HG03196 (cell line): ENCODE results near the gene CRKL.

Experiments
- ATAC-seq: cut with Tn5 transposase; IDR thresholded peaks from one replicate; pipeline ENCODE4 v1.9.1; 2021; ENCODE audit not compliant: unreplicated experiment

CRKL gene

GRCh38 chr22:20980523-20980922 is 63.3 kb downstream of the CRKL start:
- ATAC-seq = no peak

DNA sequence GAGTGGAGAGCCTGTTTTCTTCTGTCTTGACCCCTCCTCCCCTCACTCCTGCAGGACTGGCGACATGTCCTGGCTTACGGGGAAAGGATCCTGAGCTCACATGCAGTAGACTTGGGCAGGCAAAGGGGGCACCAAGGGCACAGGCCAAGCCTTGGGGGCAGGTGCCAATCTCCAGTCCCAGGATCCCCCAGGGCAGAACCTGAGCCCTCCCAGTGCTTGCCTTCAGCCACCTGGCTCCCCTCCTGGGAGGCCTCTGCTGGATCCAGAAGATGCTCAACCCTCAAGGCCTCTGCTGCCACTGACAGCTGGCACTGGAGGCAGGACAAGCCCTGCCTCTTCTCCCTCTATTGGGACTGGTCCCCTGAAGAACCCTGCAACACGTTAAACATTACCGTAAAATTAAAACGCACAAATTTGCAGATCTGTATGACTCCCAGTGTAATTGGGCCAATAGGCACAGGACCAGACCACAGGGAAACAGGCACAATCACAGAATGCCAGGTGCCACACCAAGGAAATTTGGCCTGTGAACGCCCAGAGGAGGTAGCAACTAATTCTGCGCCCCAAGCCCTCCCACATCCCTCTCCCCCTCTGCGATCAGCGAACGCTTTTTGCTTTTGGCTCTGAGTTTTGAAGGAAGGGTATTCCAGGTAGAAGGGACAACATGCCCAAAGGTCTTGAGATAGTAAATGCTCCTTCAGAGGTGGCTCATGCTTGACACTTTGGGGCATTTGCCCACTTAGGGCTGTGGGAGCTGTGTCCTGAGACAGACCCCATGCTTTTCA is 63.9 kb downstream of the CRKL start:
- no peak for ATAC-seq

DNA sequence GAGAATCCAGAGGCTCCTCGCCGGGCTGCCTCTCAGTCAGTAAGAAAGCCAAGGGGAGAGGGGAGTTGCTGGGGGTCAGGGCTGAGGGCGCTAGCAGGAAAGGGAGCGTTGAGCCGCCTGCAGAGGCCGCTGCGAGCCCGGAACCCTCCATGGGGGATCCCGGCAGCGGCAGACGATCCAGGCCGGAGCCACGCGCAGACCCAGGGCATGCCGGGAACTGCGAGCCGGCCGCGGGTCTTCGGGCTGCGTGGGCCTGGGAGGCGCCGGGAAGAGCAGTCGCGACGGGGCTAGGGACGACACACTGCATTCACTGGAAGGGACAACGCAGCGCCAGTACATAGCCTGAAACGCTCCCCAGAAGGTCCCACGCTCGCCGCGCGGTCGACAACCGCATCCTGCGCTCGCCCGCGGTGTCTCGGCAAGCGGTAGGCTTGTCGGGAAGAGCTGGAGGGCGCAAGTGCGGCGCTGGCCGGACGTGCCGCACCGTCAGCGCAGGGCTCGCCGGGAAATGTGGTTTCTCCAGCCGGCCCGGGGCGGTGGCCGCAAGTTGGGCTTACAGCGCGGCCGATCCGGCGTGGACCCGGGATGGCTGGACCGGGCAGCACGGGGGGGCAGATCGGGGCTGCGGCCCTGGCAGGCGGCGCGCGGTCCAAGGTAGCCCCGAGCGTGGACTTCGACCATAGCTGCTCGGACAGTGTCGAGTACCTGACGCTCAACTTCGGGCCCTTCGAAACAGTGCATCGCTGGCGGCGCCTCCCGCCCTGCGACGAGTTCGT is 64.8 kb downstream of the CRKL start, which contains the start of gene LZTR1:
LZTR1 (plus strand) TSS at position 511 of the 776 bp plus-strand sequence; CDS start at position 586, 75 bp downstream.
- peak; percentile 78 for ATAC-seq

DNA sequence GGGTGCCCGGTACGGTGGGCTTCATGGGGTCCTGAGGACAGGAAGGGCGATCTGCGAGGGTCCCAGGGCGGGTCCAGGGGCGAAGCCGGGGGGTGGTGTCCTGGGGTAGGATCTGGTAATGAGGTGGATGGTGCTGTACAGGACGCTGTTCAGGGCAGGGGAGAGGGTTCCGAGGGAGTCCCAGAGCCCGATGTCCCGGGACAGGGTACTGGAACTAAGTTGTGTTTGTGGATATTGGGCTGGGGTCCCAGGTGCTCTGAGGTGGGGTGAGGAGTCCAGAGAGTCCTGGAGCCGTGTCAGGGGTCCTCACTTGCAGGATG is 65.3 kb downstream of the CRKL start:
- peak; percentile 26 for ATAC-seq

DNA sequence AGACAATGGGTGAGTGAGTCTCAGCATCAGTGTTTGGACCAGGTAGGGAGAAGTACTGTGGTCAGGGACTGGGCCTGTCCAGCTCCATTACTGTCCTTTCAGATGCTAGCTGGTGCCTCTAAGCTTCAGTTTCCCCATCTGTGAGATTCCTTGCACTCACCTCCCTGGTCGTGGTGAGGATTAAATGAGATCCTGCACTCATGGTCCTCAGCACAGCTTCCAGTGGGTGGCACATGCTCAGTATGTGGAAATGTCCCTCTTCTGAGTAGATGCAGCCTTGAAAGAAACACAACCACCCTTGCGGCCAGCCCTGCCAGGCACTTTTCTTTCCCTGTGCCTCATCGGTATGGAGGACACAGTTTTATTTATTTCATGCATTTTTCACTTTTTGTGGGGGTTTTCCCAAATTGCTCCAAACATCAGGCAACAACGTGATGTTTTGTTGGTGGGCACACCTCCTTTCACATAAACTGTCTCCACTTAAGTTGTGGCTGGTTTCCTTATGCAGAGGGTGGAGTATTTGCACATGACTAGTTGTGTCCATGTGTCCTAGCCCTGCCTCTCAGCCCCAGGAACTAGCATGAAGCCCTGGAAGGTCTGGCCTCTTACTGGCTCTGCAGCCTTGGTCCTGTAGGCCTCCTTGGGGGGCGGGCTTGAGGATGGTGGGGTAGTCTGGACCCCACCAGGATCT is 66.0 kb downstream of the CRKL start:
- ATAC-seq = no peak

GRCh38 chr22:20985720-20986119 is 68.5 kb downstream of the CRKL start:
- ATAC-seq = no peak

GRCh38 chr22:20986365-20986764 is 69.2 kb downstream of the CRKL start:
- ATAC-seq = no peak

DNA sequence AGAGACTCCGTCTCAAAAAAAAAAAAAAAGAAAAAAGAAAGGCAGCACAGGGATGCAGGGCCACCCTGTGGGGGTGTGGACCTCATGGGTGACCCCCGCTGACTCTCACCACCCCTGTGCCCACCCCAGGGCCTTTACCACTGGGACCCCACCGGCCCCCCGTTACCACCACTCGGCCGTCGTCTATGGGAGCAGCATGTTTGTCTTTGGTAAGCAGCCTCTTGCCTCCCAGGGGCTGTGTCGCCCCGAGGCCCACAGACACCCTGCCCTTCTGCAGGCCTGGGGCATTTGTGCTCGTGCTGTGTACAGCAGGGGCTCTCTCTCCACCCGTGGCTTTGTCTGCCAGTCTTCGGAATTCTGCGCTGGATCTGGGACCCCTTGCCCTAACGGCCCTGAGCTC is 70.2 kb downstream of the CRKL start:
- no peak for ATAC-seq

DNA sequence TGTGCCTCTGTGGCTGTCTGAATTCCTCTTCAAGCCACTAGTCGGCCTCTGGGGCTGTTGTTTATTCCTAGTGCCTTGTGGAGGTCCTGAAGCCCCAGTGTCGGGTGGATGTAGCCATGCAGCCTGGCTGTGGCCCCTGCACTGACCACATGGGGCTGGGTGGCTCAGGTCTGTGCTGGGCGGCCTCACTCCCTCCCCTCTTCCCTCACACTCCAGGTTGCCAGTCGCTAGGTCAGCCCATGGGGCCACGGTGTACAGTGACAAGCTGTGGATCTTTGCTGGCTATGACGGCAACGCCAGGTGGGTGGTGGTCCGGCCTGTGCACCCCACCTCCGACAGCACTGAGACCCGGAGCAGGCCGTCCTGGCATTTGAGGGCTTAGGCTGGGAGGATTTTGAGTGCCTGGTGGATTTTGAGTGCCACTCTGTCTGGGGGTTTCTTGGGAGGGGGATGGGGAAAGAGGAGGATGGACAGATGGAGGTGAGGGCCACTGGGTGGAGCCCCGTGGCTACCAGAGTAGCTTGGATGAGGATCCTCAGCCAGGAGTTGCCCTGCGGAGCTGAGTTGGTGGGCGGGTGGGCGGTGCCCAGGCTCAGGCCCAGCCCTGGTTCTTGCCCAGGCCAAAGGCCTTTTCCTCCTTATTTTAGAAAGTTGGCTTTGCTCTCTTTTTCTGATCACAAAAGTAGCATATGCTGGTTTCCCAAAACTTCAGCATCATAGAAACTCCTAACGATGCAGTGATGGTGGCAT is 71.5 kb downstream of the CRKL start:
- ATAC-seq = no peak

DNA sequence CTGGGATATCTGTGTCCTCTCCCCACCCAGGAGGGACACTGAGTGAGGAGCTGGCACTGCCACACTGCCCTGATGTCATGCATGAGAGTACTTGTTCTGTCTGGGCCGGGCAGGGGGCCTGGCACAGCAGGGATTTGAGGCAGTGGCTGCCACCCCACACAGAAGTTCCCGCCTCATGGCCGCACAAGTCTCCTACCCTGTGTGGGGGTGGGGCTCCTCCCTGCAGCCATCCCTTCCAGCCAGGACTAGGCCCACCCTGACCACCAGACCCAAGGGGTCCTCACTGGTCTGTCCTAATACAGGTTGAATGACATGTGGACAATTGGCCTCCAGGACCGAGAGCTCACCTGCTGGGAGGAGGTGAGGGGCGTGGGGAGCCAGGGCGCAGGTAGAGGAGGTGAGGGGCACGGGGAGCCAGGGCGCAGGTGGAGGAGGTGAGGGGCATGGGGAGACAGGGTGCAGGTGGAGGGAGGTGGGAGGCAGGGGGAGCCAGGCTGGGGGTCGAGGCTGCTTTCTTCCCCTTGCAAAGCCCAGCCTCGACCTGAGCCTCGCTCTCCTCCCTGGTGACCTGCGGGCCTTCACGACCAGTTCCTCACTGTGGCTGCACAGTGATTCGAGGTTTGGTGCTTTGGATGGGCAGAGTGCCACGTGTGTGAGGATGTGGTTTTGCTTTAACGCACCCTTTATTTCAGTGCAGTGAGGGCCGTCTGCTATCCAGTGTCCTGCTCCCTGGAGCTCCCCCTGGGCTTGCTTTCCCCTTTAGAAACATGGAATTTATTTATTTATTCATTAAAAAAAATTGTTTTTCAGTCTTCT is 72.3 kb downstream of the CRKL start:
- ATAC-seq = no peak

DNA sequence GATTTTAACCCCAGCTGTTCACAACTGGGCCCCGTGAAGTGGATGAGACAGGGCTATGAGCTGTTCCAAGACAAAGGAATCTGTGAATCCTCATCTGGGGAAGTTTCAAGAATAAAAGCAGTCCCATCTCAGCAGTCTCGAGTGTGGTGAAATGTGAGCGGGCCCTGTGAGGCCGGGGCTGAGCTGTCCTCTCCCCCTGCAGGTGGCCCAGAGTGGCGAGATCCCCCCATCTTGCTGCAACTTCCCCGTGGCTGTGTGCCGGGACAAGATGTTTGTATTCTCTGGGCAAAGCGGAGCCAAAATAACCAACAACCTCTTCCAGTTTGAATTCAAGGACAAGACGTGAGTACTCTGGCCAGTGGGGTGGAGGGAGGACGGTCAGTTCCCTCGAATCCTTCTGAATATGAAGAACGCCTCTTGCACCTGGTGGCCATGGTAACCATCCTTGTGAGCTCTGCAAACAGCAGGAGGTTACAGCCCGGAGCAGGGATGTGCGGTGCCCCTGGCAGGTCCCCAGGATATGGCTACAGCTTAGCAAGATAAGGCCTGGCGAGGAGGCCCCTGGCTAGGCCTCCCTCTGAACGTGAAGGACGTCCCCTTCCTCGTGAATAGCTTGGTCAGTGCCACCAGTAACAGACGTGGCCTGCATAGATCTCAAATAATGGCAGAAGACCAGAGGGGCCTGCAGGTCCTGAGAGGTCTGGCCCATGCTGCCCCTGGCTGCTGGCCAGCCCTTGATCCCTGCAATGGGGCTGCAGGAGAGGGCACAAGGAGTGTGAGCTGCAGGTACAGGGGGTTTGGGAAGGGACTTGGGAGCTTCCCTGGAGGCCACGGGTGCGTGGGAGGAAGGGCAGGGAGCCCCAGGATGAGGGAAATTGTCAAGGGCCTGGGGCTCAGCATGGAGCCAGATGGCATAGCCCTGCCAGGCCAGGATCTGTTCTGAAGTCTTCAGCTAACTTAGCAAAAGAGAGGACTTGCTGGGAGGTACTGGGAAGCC is 73.3 kb downstream of the CRKL start:
- no peak for ATAC-seq

GRCh38 chr22:20991252-20992055 is 74.2 kb downstream of the CRKL start:
- no peak for ATAC-seq

DNA sequence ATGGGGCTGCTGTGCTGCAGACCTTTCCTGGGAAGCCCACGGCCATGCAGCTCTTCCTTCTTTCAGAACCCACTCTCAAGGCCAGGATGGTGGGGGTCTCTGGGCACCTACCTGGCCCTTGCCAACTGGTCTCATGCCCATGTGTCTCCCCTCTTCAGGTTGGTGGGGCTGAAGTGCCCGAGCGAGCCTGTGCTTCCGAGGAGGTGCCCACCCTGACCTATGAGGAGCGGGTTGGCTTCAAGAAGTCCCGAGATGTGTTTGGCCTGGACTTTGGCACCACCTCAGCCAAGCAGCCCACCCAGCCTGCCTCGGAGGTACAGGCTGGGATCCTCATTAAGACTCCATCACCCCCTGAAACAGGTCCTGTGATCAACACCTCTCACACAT is 74.8 kb downstream of the CRKL start:
- no peak for ATAC-seq

DNA sequence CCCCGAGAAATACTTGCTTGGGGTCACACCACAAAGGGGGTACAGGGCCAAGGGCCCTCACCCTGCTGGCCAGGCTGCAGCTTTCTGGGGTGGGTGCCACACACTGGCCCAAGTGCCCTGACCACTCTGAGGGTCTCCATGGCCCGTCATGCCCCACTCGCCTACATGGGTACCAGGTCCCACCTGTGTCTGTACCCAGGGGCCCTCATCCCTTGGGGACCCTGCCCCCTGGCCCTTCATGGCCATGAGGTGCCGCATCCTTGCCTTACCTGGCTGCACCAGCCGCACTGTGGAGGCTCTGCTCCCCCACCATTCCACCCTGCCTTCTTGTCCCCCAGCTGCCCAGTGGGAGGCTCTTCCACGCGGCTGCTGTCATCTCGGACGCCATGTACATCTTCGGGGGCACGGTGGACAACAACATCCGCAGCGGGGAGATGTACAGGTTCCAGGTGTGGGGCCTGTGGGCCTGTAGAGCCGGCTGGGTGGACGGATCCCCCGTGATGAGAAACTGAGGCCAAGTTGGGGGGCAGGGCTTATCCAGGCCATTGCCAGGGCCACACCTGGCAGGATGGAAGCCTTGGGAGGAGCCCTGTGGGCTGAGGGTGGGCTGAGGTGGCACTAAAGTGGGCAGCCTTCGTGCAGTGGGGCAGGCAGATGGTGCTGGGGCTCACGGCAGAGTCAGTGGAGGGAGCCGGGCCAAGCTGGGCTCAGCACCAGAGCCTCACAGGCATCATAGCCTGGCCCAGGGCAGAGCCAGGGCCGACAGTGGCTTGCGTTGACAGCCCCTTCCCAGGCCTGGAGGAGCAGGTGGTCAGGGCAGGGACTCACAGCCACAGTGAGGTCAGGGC is 75.5 kb downstream of the CRKL start:
- ATAC-seq = no peak

GRCh38 chr22:20993304-20994127 is 76.3 kb downstream of the CRKL start:
- no peak for ATAC-seq

DNA sequence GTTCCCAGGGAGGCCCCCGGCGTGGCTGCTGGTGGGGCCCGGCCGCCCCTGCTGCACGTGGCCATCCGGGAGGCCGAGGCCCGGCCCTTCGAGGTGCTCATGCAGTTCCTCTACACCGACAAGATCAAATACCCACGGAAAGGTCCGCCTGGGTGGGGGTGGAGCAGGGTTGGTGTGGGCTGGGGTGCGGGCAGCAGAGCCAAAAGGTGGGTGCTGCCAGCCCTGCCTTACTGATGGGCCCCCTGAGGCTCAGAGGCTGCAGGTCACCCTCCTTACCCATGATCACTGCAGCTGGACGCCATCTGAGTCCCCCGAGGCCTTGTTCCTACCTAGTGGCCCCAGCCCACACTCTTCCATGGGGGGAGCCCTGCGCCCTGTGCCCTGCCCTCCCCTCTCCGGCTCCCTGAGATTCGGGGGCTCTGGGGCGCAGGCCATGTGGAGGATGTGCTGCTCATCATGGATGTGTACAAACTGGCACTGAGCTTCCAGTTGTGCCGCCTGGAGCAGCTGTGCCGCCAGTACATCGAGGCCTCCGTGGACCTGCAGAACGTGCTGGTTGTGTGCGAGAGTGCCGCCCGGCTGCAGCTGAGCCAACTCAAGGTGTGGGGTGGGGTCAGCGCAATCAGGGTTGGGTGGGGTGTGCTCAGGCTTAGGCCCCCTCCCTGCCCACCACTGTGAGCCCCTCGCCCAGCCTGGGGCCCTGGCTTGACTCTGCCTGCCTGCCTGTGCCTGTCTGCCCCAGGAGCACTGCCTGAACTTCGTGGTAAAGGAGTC is 77.1 kb downstream of the CRKL start:
- ATAC-seq = no peak
